SW480 (cell line): ENCODE measurements around the gene PIAS3.
"Not testable (repeated sequence)": the region's sequence is repeated elsewhere in the genome, so short reads cannot be mapped to it uniquely, and the experiment has no call there.

Source experiments
- DNase-seq: peaks from one replicate; pipeline ENCODE4 v3.0.0-alpha.2; 2016; ENCODE audit warnings: low spot score

PIAS3 gene

GRCh38 chr1:145823565-145824498 is 35.0 kb downstream of the PIAS3 start, which contains the start of the genes POLR3C and RNF115:
TSS of gene POLR3C (plus strand) at chr1:145824200. CDS start at chr1:145825777, 1,577 bp downstream.
TSS of gene RNF115 (minus strand) at chr1:145824095. CDS start at chr1:145823873, 222 bp downstream.
- peak; percentile 90 for DNase-seq

GRCh38 chr1:145822779-145823331 is 36.0 kb downstream of the PIAS3 start:
- not testable (repeated sequence) for DNase-seq

- not testable (repeated sequence) for DNase-seq
Measured at GRCh38 chr1:145818095-145818494, 40.8 kb downstream of the PIAS3 start.

DNA sequence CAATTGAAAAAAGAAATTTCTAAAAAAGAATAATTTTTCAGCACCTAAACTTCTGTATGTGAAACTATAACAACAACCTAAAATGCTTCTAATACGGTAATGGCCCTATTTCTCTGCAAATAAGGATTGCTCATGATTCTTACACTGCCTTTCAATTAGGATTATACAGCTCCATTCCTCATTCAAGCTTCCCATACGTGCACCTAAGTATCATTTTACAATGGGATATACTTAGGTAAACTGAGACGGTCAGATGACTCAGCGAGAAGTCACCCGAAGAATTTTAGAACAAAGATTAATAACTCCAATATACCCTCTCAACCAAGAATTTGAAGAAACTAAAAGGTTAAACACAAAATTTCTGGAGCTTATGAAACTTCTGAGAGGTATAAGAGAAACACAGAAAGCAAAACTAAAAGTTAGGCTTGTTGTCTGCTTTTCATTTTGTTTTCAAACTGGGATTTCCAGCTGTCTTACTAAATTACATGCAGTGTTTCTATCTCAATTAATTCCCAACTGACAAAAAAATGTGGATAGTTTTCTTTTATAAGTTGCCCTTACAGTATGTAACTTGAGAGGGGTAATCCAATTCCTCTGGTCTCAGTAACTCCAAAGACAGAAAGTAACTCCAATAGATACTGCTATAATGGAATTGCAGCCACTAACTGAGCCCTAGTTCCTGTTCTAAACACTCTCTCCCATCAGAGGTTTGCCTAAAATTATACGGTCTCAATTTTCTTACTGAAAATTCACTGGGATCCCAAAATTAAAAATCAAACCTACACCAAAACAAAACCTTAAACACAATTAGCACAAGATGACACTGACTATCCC is 45.7 kb downstream of the PIAS3 start:
- DNase-seq: not testable (repeated sequence)

DNA sequence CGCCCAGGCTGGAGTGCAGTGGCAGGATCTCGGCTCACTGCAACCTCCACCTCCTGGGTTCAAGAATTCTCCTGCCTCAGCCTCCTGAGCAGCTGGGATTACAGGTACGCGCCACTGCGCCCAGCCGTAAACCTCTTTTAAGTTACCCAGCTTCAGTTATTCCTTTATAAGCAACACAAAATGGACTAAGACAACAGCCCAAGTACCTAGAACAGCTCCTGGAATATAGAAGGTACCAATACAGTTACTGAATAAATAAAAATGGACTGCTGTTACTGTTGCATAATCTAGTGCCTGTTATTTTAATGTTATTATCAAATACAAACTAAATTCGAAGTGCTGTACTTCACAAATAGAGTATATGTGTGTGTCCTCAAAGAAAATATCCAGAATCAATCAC is 52.0 kb downstream of the PIAS3 start:
- DNase-seq: no peak

- no peak for DNase-seq
Measured at GRCh38 chr1:145806408-145806807, 52.5 kb downstream of the PIAS3 start.

DNA sequence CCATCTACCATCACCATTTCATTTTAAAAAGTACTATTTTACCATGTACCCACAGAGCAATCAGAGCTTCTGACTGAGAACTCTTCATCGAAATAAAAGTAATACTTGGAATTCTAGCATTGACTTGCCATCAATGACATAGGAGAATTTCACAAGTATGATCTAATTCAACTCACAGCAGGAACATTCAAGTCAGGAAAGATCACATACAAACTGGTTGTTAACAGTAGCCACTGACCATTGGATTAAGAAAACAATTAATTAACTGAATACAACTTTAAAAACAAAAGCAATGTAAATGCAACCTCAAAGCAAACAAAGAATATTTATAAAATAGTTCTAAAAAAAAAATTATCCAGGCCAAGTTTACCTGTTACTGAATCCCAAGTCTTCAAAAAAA is 53.8 kb downstream of the PIAS3 start:
- no peak for DNase-seq

- DNase-seq: no peak
Measured at GRCh38 chr1:145804235-145805045, 54.4 kb downstream of the PIAS3 start.

GRCh38 chr1:145799806-145800205 is 59.1 kb downstream of the PIAS3 start:
- DNase-seq: no peak
